CD4-positive, alpha-beta T cell treated with Interleukin-17A for 1 hour (primary cell): ENCODE results near the gene MYO18B.
"Not testable (repeated sequence)": the region's sequence is repeated elsewhere in the genome, so short reads cannot be mapped to it uniquely, and the experiment has no call there.

ENCODE experiments used
- DNase-seq: peaks from one replicate; pipeline ENCODE4 v3.0.0-alpha.2; 2020

The MYO18B gene

DNA sequence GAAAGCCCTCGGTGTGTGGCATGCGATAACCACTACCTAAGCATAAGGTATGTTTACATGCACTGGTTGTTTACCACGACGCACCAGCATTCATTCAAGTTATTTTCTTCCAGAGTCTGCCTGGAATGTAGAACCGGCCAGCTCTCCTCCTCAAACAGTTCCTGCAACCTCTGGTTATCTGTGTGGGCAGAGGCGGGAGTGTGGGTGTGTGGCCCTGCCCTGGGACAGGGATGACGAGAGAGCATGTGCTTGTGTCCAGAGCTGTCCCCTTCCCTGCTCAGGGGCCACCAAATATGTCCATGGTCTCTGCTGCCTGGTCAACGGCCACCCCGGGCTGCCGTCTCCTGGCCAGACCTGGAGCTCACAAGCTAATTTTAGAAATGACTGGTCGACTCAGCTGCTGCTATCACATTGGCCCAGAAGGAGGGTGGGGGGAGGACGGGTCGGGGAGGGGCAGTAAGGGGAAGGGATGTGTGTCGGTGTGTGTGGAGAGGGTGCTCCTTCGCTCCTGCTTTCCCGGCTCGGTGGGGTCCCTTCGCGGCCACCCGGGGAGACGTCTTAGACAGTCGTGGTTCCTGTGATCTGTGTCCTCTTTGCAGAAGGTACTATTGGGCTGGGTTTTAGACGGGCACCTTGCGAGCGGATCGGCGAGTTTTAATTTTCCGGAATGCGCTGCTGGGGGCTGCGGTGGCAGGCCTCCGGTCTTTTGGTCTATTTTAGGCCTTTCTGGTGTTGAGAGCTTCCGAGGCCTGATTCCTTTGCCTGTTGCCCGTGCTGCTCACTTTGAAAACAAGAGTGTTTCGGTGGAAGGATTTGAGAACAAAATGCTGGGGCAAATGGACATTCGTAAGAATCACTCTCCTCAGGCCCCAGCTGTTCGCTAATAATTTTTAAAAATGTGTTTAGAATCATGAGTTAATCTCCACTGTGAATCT is at the start of gene MYO18B:
Gene MYO18B, plus strand, starts transcription at position 497 of the 935 bp plus-strand sequence. CDS start 18,905 bp downstream, outside the sequence.
- DNase-seq, result no peak

- DNase-seq, result no peak
Measured at GRCh38 chr22:25692397-25693267, 49.4 kb upstream of the MYO18B start.

GRCh38 chr22:25693268-25693565 is 48.8 kb upstream of the MYO18B start:
- DNase-seq, result no peak

DNA sequence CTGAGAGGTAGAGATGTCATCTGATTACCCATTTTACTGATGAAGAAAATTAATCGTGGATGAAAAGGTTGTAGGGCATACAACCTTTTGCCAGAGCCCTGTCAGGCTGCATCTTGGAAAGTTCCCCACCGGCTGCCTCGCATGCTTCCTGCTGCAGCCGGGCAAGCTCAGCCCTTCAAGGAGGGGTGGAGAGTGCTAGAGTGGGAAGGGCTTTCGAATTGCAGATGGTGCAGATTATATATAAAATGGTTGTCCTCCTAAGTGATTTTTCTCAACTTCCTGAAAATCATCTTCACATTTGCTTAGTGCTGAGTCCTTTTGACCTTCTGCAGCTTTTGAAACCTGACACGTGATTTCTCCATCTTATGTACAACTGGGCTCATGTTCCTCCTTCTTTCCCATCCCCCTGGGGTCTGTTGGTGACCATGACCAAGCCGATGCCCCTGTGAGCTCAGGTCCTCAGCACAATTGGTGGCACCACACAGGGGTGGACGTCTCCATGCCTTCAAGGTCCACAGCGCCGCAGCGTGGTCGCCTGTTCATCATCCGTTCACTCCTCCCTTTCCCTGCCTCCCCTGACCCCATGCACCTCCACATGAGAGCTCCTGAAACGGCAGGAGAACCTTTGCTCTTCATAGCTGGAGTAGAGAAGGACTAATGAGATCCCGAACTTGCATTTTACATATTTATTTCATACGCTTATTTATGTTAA is 47.6 kb upstream of the MYO18B start:
- DNase-seq, result no peak

GRCh38 chr22:25695146-25695545 is 46.8 kb upstream of the MYO18B start:
- DNase-seq, result no peak

GRCh38 chr22:25696763-25697162 is 45.2 kb upstream of the MYO18B start:
- no peak for DNase-seq

DNA sequence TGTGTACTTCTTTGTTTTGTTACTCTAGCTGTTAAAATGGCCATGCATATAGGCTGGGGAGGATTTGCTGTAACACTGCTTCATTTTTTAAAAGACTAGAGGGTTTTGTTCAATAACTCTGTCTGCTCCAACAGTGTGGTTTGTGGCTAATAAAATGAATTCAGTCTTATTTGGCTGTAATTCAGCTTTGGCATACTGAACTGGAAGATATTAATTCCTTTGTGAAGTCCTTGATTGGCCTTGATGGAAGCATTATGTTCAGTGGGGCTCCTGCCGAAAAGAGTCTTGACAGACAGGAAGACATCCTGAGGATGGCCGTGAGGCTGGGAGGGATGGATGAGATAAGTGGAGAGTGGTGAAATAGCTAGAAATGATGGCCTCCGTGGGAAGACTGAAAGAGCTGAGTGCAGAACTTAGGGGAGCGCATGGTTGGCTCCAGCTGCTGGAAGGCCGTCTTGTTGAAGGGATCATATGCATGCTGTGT is 44.8 kb upstream of the MYO18B start:
- DNase-seq, result no peak

DNA sequence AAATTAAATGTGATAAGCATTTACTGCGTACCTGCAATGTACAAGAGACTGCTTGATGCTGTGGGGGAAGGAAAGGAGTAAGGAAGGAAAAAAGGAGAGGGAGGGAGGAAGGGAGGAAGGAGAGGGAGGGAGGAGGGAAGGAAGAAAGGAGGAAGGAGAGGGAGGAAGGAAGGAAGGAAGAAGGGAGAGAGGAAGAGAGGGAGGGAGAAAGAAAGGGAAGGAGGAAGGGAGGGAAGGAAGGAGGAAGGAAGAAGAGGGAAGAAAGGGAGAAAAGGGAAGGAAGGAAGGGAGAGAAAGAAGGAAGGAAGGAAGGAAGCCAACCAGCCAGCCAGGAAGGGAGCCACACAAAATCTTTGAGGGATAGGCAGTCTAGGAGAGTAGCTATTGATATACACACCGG is 44.0 kb upstream of the MYO18B start:
- DNase-seq, result no peak

GRCh38 chr22:25698461-25698860 is 43.5 kb upstream of the MYO18B start:
- DNase-seq, result no peak

- no peak for DNase-seq
Measured at GRCh38 chr22:25698978-25699377, 43.0 kb upstream of the MYO18B start.

DNA sequence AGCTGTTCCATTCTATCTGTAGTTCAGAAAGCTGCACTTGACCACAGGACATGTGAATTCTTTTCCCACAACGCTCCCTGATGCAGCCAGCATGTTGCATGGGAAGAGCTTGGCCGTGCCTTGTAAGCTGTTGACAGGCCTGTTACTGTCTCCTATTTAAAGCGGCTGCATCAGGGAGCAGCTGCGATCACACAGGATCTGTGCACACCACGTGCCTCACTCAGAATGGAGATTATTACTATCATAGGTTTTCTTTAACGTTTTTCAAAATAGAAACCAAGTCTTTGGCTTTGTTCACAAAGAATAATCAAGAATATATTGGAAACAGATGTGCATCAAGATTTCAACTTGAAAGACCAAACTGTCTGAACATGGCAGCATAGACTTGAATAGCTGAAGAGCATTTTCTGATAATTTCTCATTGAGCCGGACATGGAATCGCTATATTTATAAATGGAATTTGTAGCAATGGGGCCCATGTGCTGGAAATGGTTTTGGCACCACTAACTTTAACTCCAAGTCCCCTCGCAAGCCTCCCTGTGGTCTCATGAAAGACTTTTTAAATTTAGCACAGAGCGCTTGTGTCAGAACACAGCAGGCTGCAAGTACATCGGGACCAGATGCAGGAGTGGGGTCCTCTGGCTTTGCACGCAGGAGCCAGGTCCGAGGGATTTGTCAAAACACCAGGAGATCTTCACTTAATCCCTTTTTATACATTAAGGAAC is 40.8 kb upstream of the MYO18B start:
- no peak for DNase-seq

DNA sequence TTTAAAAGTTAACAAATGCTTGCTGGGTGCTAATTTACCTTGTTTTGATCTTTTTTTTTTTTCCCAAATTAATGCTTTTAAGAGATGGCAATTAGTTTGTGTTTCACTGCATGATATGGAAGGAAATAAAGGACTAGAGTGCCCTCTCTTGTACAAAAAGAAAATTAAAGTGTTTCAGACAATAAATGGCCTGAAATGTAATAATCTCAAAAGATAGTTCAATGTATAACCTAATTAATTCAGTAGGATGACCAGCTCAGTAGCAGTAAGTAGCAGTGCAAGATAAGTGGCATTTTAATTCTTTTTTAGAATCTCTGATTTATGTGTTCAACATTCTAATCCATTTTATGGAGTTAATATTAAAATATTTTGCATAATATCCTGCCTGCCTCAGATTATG is 39.9 kb upstream of the MYO18B start:
- DNase-seq, result peak; percentile 12

GRCh38 chr22:25702571-25703167 is 39.3 kb upstream of the MYO18B start:
- no peak for DNase-seq

DNA sequence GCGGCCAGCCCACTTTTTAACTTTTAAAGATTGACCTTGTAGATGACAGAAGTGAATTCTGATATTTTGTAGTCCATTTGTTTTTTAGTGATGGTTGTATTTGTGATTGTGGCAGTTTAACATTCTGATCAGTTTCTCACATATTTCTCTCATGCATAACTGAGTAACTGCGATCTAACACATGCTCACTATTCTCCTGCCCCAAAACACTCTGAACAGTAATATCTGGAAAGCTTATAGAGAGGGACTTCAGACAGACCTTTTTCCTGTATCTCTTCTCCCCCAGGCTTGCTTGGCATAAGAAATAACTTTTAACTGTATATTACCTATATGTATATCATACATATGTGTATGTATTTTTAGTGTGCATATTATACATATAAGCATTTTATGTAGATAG is 37.3 kb upstream of the MYO18B start:
- no peak for DNase-seq

DNA sequence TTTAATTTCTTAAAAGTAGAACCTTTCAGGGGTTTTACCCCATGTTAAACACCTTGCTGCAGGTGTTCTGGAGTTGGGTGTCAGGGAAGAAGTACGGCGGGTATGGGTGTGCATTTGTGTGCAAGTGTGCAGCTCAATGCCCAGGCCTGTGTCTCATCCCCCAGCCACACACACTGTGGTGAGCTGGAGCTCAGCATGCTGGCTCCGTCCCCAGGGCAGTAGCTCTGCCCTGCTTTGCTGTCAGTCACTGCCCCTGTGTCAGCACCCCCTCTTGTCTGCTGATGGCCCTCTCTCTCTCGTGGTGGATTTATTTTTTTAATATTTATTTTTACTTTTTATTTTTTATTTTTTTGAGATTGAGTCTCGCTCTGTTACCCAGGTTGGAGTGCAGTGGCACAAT is 35.8 kb upstream of the MYO18B start:
- DNase-seq, result no peak

DNA sequence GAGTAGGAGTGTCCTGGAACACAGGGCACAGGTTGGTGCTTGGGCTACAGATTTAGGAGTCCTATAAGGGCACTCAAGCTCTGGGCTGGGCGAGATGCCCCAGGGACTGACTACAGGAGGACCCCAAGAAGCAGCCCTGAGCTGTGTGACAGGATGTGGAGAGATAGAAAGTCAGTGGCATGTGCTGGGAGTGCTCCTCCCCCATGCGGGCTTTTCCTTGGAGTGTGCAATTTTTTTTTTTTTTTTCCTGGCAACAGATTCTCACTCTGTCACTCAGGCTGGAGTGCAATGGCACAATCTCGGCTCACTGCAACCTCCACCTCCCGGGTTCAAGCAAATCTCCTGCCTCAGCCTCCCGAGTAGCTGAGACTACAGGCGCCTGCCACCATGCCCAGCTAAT is 33.6 kb upstream of the MYO18B start:
- not testable (repeated sequence) for DNase-seq

GRCh38 chr22:25709758-25710157 is 32.2 kb upstream of the MYO18B start:
- DNase-seq, result no peak

DNA sequence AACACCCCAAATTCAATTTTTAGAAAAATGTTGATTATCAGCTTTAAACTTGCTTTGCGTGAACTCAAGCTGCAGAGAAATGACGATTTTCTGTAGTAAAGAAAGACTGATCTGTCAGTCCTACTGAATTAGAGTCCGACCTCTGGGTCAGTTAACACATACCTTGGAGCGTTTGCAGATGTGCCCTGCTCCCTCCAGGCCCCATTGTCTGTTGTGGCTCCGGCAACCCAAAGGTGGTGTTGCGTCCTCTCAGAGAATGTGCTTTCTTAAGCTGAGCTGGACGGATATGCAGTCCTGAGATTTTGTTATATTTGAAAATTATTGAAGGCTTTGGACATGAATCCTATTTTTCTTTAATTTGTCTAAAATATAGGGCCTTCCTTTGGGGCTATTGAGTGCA is 31.5 kb upstream of the MYO18B start:
- no peak for DNase-seq

DNA sequence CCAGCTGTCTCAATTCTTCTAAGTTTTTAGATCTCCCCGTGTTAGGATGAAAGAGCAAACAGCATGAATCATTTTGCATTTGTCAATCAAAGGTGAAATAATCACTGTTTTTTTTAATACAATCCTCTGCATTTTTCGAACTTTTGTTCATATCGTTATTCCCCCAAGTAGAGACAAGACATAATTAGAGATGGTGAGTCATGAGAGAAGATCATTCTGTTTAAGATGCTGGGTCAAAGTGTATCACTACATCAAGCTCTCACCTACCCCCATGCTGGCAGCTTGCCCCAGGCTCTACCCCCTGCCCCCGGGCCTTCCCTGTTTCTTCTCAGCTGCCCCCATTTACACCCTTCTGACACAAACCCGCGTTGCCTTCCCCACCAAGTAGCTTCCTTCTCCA is 30.5 kb upstream of the MYO18B start:
- DNase-seq, result no peak

DNA sequence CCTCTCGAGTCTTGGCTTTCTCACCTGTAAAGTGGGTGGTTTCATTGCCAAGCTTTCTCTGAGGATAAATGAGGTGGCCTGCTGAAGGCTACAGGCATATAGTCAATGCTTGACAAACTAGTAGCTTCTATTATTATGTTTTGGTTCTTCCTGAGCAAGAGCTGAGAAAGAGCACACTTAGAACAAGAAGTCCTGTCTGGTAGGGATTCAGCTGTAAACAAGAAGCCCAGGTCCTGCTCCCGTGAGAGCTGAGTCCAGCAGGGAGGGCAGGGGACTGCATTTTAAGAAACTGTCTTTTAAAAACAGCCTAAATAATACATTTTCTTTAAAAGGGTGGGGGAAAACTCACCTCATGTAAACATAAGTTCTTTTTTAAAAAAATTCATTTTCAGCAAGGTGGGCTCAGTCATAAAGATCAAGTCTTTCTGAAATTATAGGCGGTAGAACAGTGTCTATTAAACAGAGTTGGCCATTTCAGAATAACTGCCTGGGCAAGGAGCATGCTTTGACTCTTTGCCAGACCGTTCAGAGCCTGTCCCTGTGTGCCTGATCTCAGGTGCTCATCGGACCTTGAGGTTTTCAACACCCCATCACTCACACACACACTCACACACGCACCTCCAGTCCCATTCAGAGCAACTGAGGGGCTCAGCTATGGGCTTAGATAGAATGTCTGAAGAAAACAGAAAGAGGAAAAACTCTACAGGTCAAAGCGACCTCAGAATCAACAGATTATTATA is 29.2 kb upstream of the MYO18B start:
- DNase-seq, result no peak

DNA sequence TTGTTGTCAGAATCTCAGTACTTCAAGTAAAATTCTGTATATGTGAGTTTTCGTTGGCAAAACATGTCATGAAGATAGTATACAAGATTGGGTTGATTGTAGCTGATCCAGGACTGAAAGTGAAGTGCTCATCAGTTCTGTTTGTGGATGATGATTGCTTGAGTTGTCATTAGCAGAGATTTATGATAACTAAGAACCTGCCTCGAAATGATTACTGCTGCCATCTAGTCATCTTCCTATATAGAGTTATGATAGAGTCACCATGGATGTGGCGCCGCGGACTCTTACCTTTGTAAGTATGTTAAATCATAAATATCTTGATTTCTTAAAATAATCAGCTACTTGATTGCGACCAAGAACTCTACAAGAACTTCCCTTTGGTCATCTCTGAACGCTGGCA is 27.9 kb upstream of the MYO18B start:
- DNase-seq, result no peak
